Left forelimb (tissue), 1 donor: ENCODE measurements around the gene DCTN1.
A peak's percentile ranks its signal among the peaks of the same experiment; 100 is the strongest.
"Not testable (repeated sequence)": the region's sequence is repeated elsewhere in the genome, so short reads cannot be mapped to it uniquely, and the experiment has no call there.

Source experiments
- DNase-seq: peaks from one replicate; pipeline ENCODE4 v3.0.0-alpha.2; 2018; ENCODE audit warnings: low spot score

The DCTN1 gene

GRCh38 chr2:74379851-74380789 lies at the start of gene DCTN1:
TSS of gene DCTN1 (minus strand) at chr2:74380311. CDS start at chr2:74380037, 274 bp downstream.
- DNase-seq, result peak; percentile 72

DNA sequence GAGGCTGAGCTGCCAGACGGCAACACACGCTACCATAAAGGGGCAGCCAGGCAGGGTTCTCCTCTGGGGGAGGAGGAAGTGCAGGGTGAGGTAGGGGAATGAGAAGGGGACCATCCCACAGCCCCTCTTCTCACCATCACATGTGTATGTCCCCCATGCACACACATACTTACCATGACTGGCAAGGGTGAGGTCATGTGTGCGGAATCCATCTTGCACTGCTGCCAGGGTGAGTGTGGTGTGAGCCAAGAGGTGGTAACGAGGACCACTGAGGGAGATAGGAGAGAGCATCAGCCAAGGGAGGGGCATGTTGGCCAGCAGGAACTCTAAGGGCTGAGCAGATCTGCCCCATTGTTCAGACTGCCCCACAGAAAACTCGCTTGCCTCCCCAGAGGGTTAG lies 48.6 kb upstream of the DCTN1 start:
- DNase-seq, result no peak

DNA sequence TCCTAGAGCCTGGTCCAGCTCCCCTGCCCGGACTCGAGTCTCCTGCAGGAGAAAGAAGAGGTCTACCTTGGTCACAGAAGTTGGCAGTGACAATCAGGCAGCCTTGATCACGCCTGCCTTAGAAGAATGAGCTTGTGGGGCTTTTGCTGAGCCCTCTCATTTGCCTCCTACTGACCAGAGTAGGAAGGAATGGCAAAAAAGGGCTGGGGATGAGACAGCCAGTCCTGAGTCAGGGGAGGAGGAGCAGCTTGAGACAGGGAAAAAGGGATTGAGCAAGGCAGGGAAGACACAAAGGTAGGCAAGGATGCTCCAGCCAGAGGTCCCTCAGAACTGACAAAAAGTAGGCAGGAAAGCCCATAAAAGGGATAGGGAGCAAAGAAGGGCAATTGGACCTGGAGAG lies 47.4 kb upstream of the DCTN1 start:
- no peak for DNase-seq

DNA sequence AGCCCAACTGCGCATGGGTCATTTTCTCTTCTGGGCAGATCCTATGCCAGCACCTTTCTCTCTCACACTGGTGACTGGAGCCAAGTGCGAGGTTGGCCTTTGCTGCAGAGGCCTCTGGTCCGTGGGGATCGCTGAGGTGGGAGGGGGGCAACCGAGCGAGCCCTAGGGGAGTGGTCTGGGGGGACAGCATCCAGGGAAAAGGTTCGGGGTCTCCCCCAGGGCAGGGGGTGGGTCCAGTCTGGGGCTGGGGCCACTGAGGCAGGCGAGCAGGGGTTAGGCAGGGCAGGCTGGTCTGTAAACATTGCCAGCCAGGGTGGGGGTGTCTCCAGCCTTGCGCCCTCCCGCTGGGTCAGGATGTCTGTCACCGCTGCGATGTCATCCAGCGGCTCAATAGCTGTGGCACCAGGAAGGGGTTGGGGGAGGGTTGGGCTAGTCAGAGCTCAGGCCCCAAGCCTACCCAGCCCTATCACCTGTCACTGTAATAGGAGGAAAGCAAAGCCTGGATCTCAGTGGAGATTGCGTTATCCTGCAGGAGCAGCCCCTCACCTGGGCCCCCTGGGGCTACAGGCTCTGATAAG lies 46.2 kb upstream of the DCTN1 start:
- no peak for DNase-seq

GRCh38 chr2:74425523-74425922 lies 45.4 kb upstream of the DCTN1 start:
- no peak for DNase-seq

DNA sequence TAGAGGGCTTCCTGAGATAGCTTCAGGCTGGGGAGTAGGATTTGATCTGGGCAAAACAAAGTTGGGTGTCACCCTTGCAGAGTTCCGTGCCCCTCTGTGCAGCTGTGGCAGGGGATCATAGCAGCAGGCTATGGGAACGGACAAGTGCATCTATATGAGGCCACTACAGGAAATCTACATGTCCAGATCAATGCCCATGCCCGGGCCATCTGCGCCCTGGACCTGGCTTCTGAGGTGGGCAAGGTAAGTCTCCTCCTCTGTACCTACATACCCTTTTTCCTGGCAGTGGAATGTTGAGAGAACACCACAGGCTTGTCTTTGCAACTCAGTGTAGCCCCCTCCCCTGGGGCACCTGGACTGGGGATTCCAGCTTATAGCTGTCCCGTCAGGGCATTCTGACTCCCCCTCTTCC lies 44.9 kb upstream of the DCTN1 start:
- DNase-seq, result no peak

DNA sequence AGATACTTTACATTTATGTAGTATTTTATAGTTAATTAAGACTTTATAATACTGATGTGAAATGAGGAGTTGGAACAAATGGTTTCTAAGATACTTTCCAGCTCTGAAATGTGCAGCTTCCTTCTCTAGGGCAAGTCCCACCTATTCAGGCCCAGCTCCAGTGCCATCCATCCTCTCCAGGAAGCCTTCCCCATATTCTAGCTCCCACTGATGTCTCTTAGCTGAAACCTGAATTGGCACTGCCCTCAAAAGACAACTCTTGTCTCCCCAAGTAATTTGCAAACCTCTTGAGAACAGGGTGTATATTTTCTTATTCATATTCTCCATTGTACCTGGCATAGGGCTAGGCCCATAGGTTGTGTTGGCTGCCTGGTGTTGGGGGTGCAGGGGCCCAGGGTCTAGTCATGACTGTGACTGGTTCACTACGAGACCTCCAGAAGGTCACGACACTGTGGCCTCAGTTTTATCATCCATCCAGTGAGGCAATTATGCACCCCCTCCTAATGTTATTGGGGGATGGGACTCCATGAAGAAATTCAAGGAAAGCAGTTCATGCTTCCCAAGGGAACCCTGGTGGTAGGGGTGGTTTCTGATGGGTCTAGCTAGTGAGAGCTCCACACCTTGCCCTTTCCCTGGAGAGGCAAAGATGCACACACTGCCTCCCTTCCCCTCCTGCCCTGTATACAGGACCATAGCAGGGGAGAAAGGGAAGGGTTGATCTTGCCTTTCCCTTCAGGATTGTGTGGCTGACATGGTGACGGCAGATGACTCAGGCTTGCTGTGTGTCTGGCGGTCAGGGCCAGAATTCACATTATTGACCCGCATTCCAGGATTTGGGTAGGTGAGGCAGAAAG lies 44.3 kb upstream of the DCTN1 start:
- no peak for DNase-seq

GRCh38 chr2:74423231-74424095 lies 43.4 kb upstream of the DCTN1 start:
- DNase-seq, result no peak

GRCh38 chr2:74421221-74421870 lies 41.2 kb upstream of the DCTN1 start, which contains the start of the genes C2orf81 and WDR54:
TSS of gene C2orf81 (minus strand) at chr2:74421619. CDS start at chr2:74421560, 59 bp downstream.
TSS of gene WDR54 (plus strand) at chr2:74421730. CDS start at chr2:74422154, 424 bp downstream.
- DNase-seq, result peak; percentile 91

- not testable (repeated sequence) for DNase-seq
Observed at GRCh38 chr2:74420443-74421103, 40.5 kb upstream of the DCTN1 start.

DNA sequence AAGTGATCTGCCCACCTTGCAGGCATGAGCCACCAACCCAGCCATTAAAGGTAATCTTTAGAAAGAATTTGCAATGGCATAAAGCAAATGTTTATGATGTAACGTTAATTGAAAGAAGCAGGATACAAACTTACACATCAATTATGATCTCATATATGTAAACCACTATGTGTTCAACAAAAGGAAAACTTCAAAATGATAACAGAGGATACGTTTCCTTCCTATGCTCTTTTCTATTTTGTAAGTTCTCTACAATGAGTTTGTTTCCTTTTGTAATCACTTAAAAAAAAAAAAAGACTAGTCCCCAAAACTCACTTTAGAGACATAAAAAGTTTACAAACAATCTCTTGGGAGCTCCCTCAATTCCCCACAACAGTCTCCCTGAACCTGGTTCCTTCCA lies 39.9 kb upstream of the DCTN1 start:
- DNase-seq, result no peak

- DNase-seq, result no peak
Observed at GRCh38 chr2:74419345-74419744, 39.2 kb upstream of the DCTN1 start.

GRCh38 chr2:74418312-74418711 lies 38.2 kb upstream of the DCTN1 start:
- peak; percentile 64 for DNase-seq

GRCh38 chr2:74417763-74418162 lies 37.7 kb upstream of the DCTN1 start:
- DNase-seq, result no peak

DNA sequence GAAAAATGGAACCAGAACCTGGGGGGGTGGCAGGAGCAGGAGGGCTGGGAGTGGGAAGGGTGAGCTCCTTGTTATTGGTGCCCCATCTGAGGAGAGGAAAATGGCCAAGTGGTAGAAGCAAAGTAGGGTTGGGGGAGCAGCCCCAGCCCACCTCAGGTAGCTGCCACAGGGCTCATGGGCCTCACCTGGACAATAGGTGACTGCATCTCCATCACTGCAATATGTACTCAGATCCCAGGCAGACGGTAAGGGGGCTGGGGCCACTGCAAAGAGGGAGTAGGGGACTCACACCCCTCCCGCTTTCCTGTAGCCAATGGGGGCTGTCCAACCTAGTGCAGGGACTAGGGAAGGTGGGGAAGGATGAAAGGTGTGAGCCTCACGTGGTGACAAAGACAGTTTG lies 37.1 kb upstream of the DCTN1 start:
- DNase-seq, result peak; percentile 57

DNA sequence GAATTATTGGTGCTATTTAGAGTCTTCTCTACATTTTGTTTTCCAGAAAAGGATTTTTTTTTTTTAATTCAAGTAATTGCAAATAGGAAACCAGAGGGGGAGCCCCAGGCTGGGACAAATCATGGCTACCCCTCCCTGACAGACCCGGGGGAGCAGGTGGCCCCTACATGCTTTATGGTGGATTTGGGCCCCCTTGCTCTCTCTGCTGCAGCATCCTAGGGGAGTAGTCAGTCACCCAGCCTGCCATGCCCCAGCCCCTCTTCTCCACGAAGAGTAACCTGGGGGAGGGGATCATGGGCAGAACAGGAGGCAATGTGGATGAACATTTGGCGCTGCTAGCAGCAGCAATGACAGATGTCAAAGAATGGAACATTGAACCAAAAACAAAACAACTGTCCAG lies 36.7 kb upstream of the DCTN1 start:
- no peak for DNase-seq

GRCh38 chr2:74415762-74416395 lies 35.8 kb upstream of the DCTN1 start:
- DNase-seq, result no peak

GRCh38 chr2:74414881-74415761 lies 35.0 kb upstream of the DCTN1 start:
- peak; percentile 78 for DNase-seq

- peak; percentile 64 for DNase-seq
Observed at GRCh38 chr2:74414441-74414840, 34.3 kb upstream of the DCTN1 start.
